GM12878 (cell line): ENCODE data around the gene ARHGEF18. TPM values are rescaled to one million over a fixed set of nuclear protein-coding genes. Genes with fewer than 3 reads are reported as not detected.

Experiments
- ATAC-seq: fragments of 200-7000 bp; cut with Tn5 transposase; 3 replicates; pipeline ENCODE4 v1.9.1; 2020; ENCODE audit warnings: mild to moderate bottlenecking, moderate library complexity
- BruUV-seq: library from RNA; stranded (reverse); fragments of 400-500 nt; replicated peaks from 2 replicates; lab custom pipeline; 2021; lab: Mats Ljungman, UMichigan
- CTCF ChIA-PET: fragments of 300-600 bp; sonication (Branson Sonifier 250); formaldehyde crosslinking; extraction: SDS; loops from one replicate; lab custom pipeline; 2021; ENCODE audit warnings: inconsistent platforms; lab: Yijun Ruan, JAX
- POLR2A ChIA-PET: fragments of 350-600 bp; formaldehyde crosslinking; extraction: SDS; loops from one replicate; lab custom pipeline; 2021; ENCODE audit warnings: inconsistent platforms; lab: Charles Lee
- RAD21 ChIA-PET: fragments of 300-600 bp; sonication (Branson Sonifier 250); formaldehyde crosslinking; loops from one replicate; lab custom pipeline; 2023; ENCODE audit warnings: antibody characterized with exemption; ENCODE audit not compliant: unreplicated experiment; lab: Charles Lee
- SMC1A ChIA-PET: fragments of 300-600 bp; sonication (Branson Sonifier 250); formaldehyde crosslinking; loops from one replicate; lab custom pipeline; 2023; ENCODE audit not compliant: unreplicated experiment, uncharacterized antibody; lab: Charles Lee
- DNase-seq: peaks from one replicate; pipeline ENCODE4 v3.0.0-alpha.2; 2011; ENCODE audit warnings: low read depth, low spot score
- FAIRE-seq: peaks from 3 replicates; lab custom pipeline; 2011; peaks lifted over from hg19 to GRCh38; lab: Jason Lieb, UNC
- H2AFZ ChIP-seq: 2 replicates; pipeline ENCODE4 v1.6.0; 2011; ENCODE audit warnings: low read depth, low read length, control low read depth; ENCODE audit not compliant: control insufficient read depth
- H3K27ac ChIP-seq: 2 replicates; pipeline ENCODE4 v1.5.1; 2011; ENCODE audit warnings: control low read depth; ENCODE audit not compliant: control insufficient read depth, insufficient read depth
- H3K27me3 ChIP-seq, 2 experiments: replicated peaks in 1 of 2; 2 replicates each; pipeline versions ENCODE4 v1.6.0 to v1.6.1; 2011; ENCODE audit warnings: low read length in 1 of 2; ENCODE audit not compliant: control insufficient read depth in 2 of 2, insufficient read depth in 2 of 2
- H3K36me3 ChIP-seq, 2 experiments: 2 replicates each; pipeline ENCODE4 v1.5.1; 2011; ENCODE audit warnings: low read length in 1 of 2; ENCODE audit not compliant: control insufficient read depth in 2 of 2, insufficient read depth in 2 of 2
- H3K4me1 ChIP-seq: 2 replicates; pipeline ENCODE4 v1.6.1; 2011; ENCODE audit warnings: mild to moderate bottlenecking, low read length, moderate library complexity, mixed read lengths; ENCODE audit not compliant: control insufficient read depth, insufficient read depth
- H3K4me2 ChIP-seq: 2 replicates; pipeline ENCODE4 v1.6.0; 2011; ENCODE audit warnings: control low read depth; ENCODE audit not compliant: control insufficient read depth, insufficient read depth
- H3K4me3 ChIP-seq: fragments of 200-600 bp; sonication (generic); 2 replicates; pipeline ENCODE4 v1.5.1; 2016
- H3K79me2 ChIP-seq: 2 replicates; pipeline ENCODE4 v1.6.0; 2011; ENCODE audit warnings: low read length; ENCODE audit not compliant: control insufficient read depth, insufficient read depth
- H3K9ac ChIP-seq: 2 replicates; pipeline ENCODE4 v1.8.0; 2011; ENCODE audit warnings: low read length, control low read depth, mixed read lengths; ENCODE audit not compliant: control insufficient read depth, insufficient read depth
- H3K9me3 ChIP-seq: replicated peaks from 3 replicates; pipeline ENCODE4 v1.5.1; 2011; ENCODE audit warnings: mild to moderate bottlenecking, low read length; ENCODE audit not compliant: control insufficient read depth, insufficient read depth
- H4K20me1 ChIP-seq: 2 replicates; pipeline ENCODE4 v1.6.0; 2011; ENCODE audit not compliant: control insufficient read depth, insufficient read depth
- HDAC2 ChIP-seq: fragments of 200-600 bp; sonication (generic); IDR thresholded peaks from 2 replicates; pipeline ENCODE4 v1.6.1; 2017
- MLLT1 ChIP-seq: fragments of 450-650 bp; IDR thresholded peaks from 2 replicates; pipeline ENCODE4 v1.6.1; 2016; ENCODE audit warnings: mild to moderate bottlenecking
- WGBS: methylation state at CpG from one replicate; pipeline ENCODE4 v1.1.6; 2016; ENCODE audit warnings: low lambda C conversion rate; ENCODE audit not compliant: insufficient replicate concordance, insufficient coverage; ENCODE audit errors: missing lambda C conversion rate; 5-methylcytosine and 5-hydroxymethylcytosine counted together
- in situ Hi-C: fragments of 300-500 bp; cut with MboI; formaldehyde crosslinking; loops from 9 replicates; pipeline ENCODE4 v1.14.3; 2018; ENCODE audit warnings: mixed read lengths
- intact Hi-C: fragments of 100-400 bp; cut with micrococcal nuclease; formaldehyde crosslinking; loops from one replicate; pipeline ENCODE4 v1.14.2; 2022; ENCODE audit not compliant: unreplicated experiment
- polyA plus RNA-seq, 11 experiments: library from polyadenylated mRNA; depleted of rRNA in 4 of 11; unstranded in 6 of 11; stranded (reverse) in 5 of 11; fragments of >200 nt; fragmentation: Nextera tagmentation in 4 of 11; fragmentation: Illumina TruSeq in 1 of 11; extraction: Ambion mirVana in 4 of 11; extraction: Trizol in 1 of 11; gene quantifications; 1 replicate in 1 of 11; 2 replicates in 10 of 11; pipeline versions ENCODE4 v1.2.1 to v1.2.3, GENCODE V29; 2011 to 2016; ENCODE audit warnings: inconsistent platforms in 2 of 11, missing spikeins in 2 of 11, low read depth in 1 of 11
- total RNA-seq, 4 experiments: library from RNA; depleted of rRNA in 3 of 4; stranded (reverse); fragments of >200 nt in 3 of 4; fragmentation: Illumina TruSeq in 1 of 4; extraction: Trizol in 1 of 4; gene quantifications; 2 replicates each; pipeline versions ENCODE4 v1.2.1 to v1.2.3, GENCODE V29; 2013 to 2021

Gene ARHGEF18
- total and polyA plus RNA-seq, 10 of the 15 experiments (the other 5 are each of a cell fraction or from before 2014, with no cell fraction given), result 0.31 to 32.3 (median 13.4) TPM

DNA sequence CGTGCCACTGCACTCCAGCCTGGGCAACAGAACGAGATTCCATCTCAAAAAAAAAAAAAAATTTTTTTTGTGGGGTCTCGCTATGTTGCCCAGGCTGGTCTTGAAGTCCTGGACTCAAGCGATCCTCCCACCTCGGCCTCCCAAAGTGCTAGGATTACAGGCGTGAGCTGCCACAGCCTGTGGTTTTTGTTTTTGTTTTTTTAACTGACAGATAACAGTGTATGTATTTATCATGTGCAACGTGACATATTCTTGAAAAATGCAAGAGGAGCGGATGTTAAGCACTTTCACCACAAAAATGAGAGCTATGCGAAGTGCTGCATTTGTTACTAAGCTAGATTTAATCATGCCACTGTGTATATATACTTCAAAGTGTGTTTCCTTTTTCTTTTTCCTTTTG is 49.0 kb downstream of the ARHGEF18 start:
- DNase-seq (no peak), ATAC-seq (no peak), FAIRE-seq (no peak)
- in situ Hi-C loops, result no loop called here
- Histone ChIP-seq H3K4me3 (no peak overlapping the region), H3K27me3 (no peaks in the 10 kb centered on the region), H3K4me2 (no peak overlapping the region), H3K4me1 (peaks cover 14% of the 10 kb centered on the region), H3K36me3 (peaks cover 2 to 8% of the 10 kb centered on the region in 2 experiments; a peak in 3 of 4 replicates), H3K9ac (no peak overlapping the region), H3K9me3 (peaks cover 2% of the 10 kb centered on the region; the same call in 2 of the 3 replicates), H3K79me2 (peaks cover 65% of the 10 kb centered on the region), H2AFZ (no peak overlapping the region), H4K20me1 (no peaks in the 10 kb centered on the region; the same call in 1 of the 2 replicates), H3K27ac (no peak overlapping the region)
- ChIA-PET SMC1A (interaction anchor here (0.6 to 5.5 kb wide), 5 partner anchors 9 to 58 kb away, joined by 3 to 40 read pairs (median 6); no protein-coding TSS in a partner anchor), CTCF (interaction anchor here (0.6 to 3.4 kb wide), 9 partner anchors 9 to 329 kb away, joined by 3 to 14 read pairs (median 4); partner anchors contain the start of gene ZNF557), POLR2A (interaction anchor here (0.6 to 3.9 kb wide), 6 partner anchors 11 to 813 kb away, joined by 3 to 34 read pairs (median 6); partner anchors contain the start of gene ARHGEF18), RAD21 (interaction anchor here (1.1 to 2.0 kb wide), 6 partner anchors 10 to 298 kb away, joined by 3 to 8 read pairs (median 4); no protein-coding TSS in a partner anchor)
- TF ChIP-seq MLLT1, result peak; percentile 55; the same call in 1 of the 2 replicates
- TF ChIP-seq HDAC2, result no peak
- BruUV-seq, result no TSS peak
- WGBS, result 94% methylated on average over 9 of the region's 9 CpGs
- intact Hi-C loops, result no loop called here

Other genes with a start within 250 kb of the ARHGEF18 start
- gene INSR, start 54.5 kb upstream of the ARHGEF18 start, total RNA-seq (2014; rRNA removed), result 21.1 and 24.1 TPM in 2 replicates
- 14.0 and 14.8 TPM in 2 replicates for gene INSR, start 54.5 kb upstream of the ARHGEF18 start, total RNA-seq (2014; rRNA removed; fragmentation: Illumina TruSeq; extraction: Trizol)
- 34.5 and 34.6 TPM in 2 replicates for gene INSR, start 54.5 kb upstream of the ARHGEF18 start, total RNA-seq (2021)
- gene INSR, start 54.5 kb upstream of the ARHGEF18 start, polyA plus RNA-seq (2011; rRNA removed), result 17.8 and 34.9 TPM in 2 replicates
- gene INSR, start 54.5 kb upstream of the ARHGEF18 start, polyA plus RNA-seq (2014; fragmentation: Illumina TruSeq; extraction: Trizol), result 8.3 and 11.2 TPM in 2 replicates
- gene INSR, start 54.5 kb upstream of the ARHGEF18 start, polyA plus RNA-seq (2014; fragmentation: Nextera tagmentation; extraction: Ambion mirVana), result 1 to 10 TPM; 4.2 to 8.0 TPM
- 19.9 and 20.4 TPM in 2 replicates for gene INSR, start 54.5 kb upstream of the ARHGEF18 start, polyA plus RNA-seq (2014; rRNA removed)
- gene INSR, start 54.5 kb upstream of the ARHGEF18 start, polyA plus RNA-seq (2016; fragmentation: Nextera tagmentation; extraction: Ambion mirVana), result 10 to 100 TPM in 1 of 2 experiments, 1 to 10 TPM in 1; 9.9 to 12.4 TPM
- 0.73 and 0.82 TPM in 2 replicates for gene PEX11G, start 140.1 kb downstream of the ARHGEF18 start, total RNA-seq (2014; rRNA removed)
- gene PEX11G, start 140.1 kb downstream of the ARHGEF18 start, total RNA-seq (2014; rRNA removed; fragmentation: Illumina TruSeq; extraction: Trizol), result 0.40 and 0.51 TPM in 2 replicates
- 1.0 and 1.8 TPM in 2 replicates for gene PEX11G, start 140.1 kb downstream of the ARHGEF18 start, total RNA-seq (2021)
- 0.19 and 0.29 TPM in 2 replicates for gene PEX11G, start 140.1 kb downstream of the ARHGEF18 start, polyA plus RNA-seq (2011; rRNA removed)
- 0.38 TPM in 1 of 2 replicates, not detected in the other for gene PEX11G, start 140.1 kb downstream of the ARHGEF18 start, polyA plus RNA-seq (2014; fragmentation: Illumina TruSeq; extraction: Trizol)
- under 1 TPM in 1 of 2 experiments, not detected in 1; 0.05 TPM for gene PEX11G, start 140.1 kb downstream of the ARHGEF18 start, polyA plus RNA-seq (2014; fragmentation: Nextera tagmentation; extraction: Ambion mirVana)
- gene PEX11G, start 140.1 kb downstream of the ARHGEF18 start, polyA plus RNA-seq (2014; rRNA removed), result 1.2 and 1.6 TPM in 2 replicates
- 1 to 10 TPM; 1.5 to 1.7 TPM for gene PEX11G, start 140.1 kb downstream of the ARHGEF18 start, polyA plus RNA-seq (2016; fragmentation: Nextera tagmentation; extraction: Ambion mirVana)
- gene ZNF358, start 167.2 kb downstream of the ARHGEF18 start, total RNA-seq (2014; rRNA removed), result 2.1 and 3.0 TPM in 2 replicates
- 1.8 and 1.9 TPM in 2 replicates for gene ZNF358, start 167.2 kb downstream of the ARHGEF18 start, total RNA-seq (2014; rRNA removed; fragmentation: Illumina TruSeq; extraction: Trizol)
- 4.9 and 6.3 TPM in 2 replicates for gene ZNF358, start 167.2 kb downstream of the ARHGEF18 start, total RNA-seq (2021)
- gene ZNF358, start 167.2 kb downstream of the ARHGEF18 start, polyA plus RNA-seq (2011; rRNA removed), result 0.13 and 0.50 TPM in 2 replicates
- gene ZNF358, start 167.2 kb downstream of the ARHGEF18 start, polyA plus RNA-seq (2014; fragmentation: Illumina TruSeq; extraction: Trizol), result 4.1 and 5.5 TPM in 2 replicates
- under 1 TPM in 1 of 2 experiments, not detected in 1; 0.09 TPM for gene ZNF358, start 167.2 kb downstream of the ARHGEF18 start, polyA plus RNA-seq (2014; fragmentation: Nextera tagmentation; extraction: Ambion mirVana)
- 2.2 and 4.0 TPM in 2 replicates for gene ZNF358, start 167.2 kb downstream of the ARHGEF18 start, polyA plus RNA-seq (2014; rRNA removed)
- gene ZNF358, start 167.2 kb downstream of the ARHGEF18 start, polyA plus RNA-seq (2016; fragmentation: Nextera tagmentation; extraction: Ambion mirVana), result under 1 TPM; 0.59 to 0.96 TPM
- 2.2 and 2.8 TPM in 2 replicates for gene MCOLN1, start 173.7 kb downstream of the ARHGEF18 start, total RNA-seq (2014; rRNA removed)
- gene MCOLN1, start 173.7 kb downstream of the ARHGEF18 start, total RNA-seq (2014; rRNA removed; fragmentation: Illumina TruSeq; extraction: Trizol), result 2.3 and 3.0 TPM in 2 replicates
- 10.9 and 13.9 TPM in 2 replicates for gene MCOLN1, start 173.7 kb downstream of the ARHGEF18 start, total RNA-seq (2021)
- gene MCOLN1, start 173.7 kb downstream of the ARHGEF18 start, polyA plus RNA-seq (2011; rRNA removed), result 2.8 and 6.0 TPM in 2 replicates
- gene MCOLN1, start 173.7 kb downstream of the ARHGEF18 start, polyA plus RNA-seq (2014; fragmentation: Illumina TruSeq; extraction: Trizol), result 1.9 and 3.7 TPM in 2 replicates
- gene MCOLN1, start 173.7 kb downstream of the ARHGEF18 start, polyA plus RNA-seq (2014; fragmentation: Nextera tagmentation; extraction: Ambion mirVana), result 1 to 10 TPM in 1 of 2 experiments, under 1 TPM in 1; 0.42 to 1.4 TPM
- gene MCOLN1, start 173.7 kb downstream of the ARHGEF18 start, polyA plus RNA-seq (2014; rRNA removed), result 13.6 and 15.6 TPM in 2 replicates
- gene MCOLN1, start 173.7 kb downstream of the ARHGEF18 start, polyA plus RNA-seq (2016; fragmentation: Nextera tagmentation; extraction: Ambion mirVana), result 10 to 100 TPM; 12.4 to 14.4 TPM
- 47.9 and 56.8 TPM in 2 replicates for gene PNPLA6, start 186.8 kb downstream of the ARHGEF18 start, total RNA-seq (2014; rRNA removed)
- gene PNPLA6, start 186.8 kb downstream of the ARHGEF18 start, total RNA-seq (2014; rRNA removed; fragmentation: Illumina TruSeq; extraction: Trizol), result 18.7 and 19.2 TPM in 2 replicates
- gene PNPLA6, start 186.8 kb downstream of the ARHGEF18 start, total RNA-seq (2021), result 105 and 113 TPM in 2 replicates
- gene PNPLA6, start 186.8 kb downstream of the ARHGEF18 start, polyA plus RNA-seq (2011; rRNA removed), result 9.2 and 16.3 TPM in 2 replicates
- gene PNPLA6, start 186.8 kb downstream of the ARHGEF18 start, polyA plus RNA-seq (2014; fragmentation: Illumina TruSeq; extraction: Trizol), result 9.4 and 23.2 TPM in 2 replicates
- 1 to 10 TPM in 1 of 2 experiments, under 1 TPM in 1; 0.95 to 8.4 TPM for gene PNPLA6, start 186.8 kb downstream of the ARHGEF18 start, polyA plus RNA-seq (2014; fragmentation: Nextera tagmentation; extraction: Ambion mirVana)
- gene PNPLA6, start 186.8 kb downstream of the ARHGEF18 start, polyA plus RNA-seq (2014; rRNA removed), result 67.9 and 72.2 TPM in 2 replicates
- 10 to 100 TPM; 64.7 to 65.3 TPM for gene PNPLA6, start 186.8 kb downstream of the ARHGEF18 start, polyA plus RNA-seq (2016; fragmentation: Nextera tagmentation; extraction: Ambion mirVana)
- 1.1 and 1.9 TPM in 2 replicates for gene CAMSAP3, start 246.9 kb downstream of the ARHGEF18 start, total RNA-seq (2014; rRNA removed)
- gene CAMSAP3, start 246.9 kb downstream of the ARHGEF18 start, total RNA-seq (2014; rRNA removed; fragmentation: Illumina TruSeq; extraction: Trizol), result 0.64 and 0.72 TPM in 2 replicates
- gene CAMSAP3, start 246.9 kb downstream of the ARHGEF18 start, total RNA-seq (2021), result 5.6 and 6.3 TPM in 2 replicates
- gene CAMSAP3, start 246.9 kb downstream of the ARHGEF18 start, polyA plus RNA-seq (2011; rRNA removed), result 0.23 and 0.72 TPM in 2 replicates
- 0.75 and 3.3 TPM in 2 replicates for gene CAMSAP3, start 246.9 kb downstream of the ARHGEF18 start, polyA plus RNA-seq (2014; fragmentation: Illumina TruSeq; extraction: Trizol)
- gene CAMSAP3, start 246.9 kb downstream of the ARHGEF18 start, polyA plus RNA-seq (2014; fragmentation: Nextera tagmentation; extraction: Ambion mirVana), result under 1 TPM; 0.03 to 0.22 TPM
- 1.9 and 3.9 TPM in 2 replicates for gene CAMSAP3, start 246.9 kb downstream of the ARHGEF18 start, polyA plus RNA-seq (2014; rRNA removed)
- under 1 TPM; 0.37 to 0.47 TPM for gene CAMSAP3, start 246.9 kb downstream of the ARHGEF18 start, polyA plus RNA-seq (2016; fragmentation: Nextera tagmentation; extraction: Ambion mirVana)